ENCODE results near the gene RING1. TPM values are rescaled to one million over a fixed set of nuclear protein-coding genes. Genes with fewer than 3 reads are reported as not detected.
"Not testable (repeated sequence)": the region's sequence is repeated elsewhere in the genome, so short reads cannot be mapped to it uniquely, and the experiment has no call there.

The RING1 gene
- polyA plus RNA-seq, 4 donors = 51.5 to 64.6 (median 56.8) TPM

- no peak for DNase-seq (ENCODE audit: low read depth in 4 of 4, low spot score in 3 of 4)
Measured at GRCh38 chr6:33205191-33206026, 2.9 kb upstream of the RING1 start.

GRCh38 chr6:33206027-33206863 lies 2.1 kb upstream of the RING1 start:
- no peak for DNase-seq (ENCODE audit: low read depth in 4 of 4, low spot score in 3 of 4)

DNA sequence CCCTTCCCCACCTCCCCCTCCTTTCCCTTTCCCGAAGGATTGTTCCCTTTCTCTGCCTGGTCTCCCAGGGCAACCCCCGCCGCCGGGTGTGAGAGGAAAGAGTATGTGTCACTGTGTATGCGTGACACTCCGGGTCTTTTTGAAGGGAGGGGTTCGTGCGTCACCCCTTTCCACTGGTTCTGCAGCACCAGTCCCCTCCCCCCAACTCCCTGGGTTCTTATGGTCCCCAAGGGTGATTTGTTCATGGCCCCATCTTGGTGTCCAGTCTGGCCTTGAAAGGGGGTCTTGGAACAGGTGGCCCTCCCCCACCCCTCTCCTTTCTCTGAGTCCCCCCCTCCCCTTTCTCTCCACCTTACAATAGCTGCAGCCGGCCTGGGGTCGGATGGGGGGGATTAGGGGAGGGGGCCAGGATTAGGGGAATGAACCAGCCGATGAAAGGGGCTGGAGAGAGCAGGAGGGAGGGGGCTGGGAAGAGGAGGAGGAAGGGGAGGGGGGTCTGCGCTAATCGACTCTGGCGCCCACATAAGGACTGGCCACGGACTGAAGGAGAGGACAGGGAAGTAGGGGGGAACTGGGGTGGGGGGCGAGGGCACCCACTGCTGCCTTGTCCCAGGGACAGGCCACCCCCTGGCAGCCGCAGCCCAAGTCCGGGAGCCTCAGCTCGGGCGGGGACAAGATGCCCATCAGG lies 1.3 kb upstream of the RING1 start:
- no peak for DNase-seq (ENCODE audit: low read depth in 4 of 4, low spot score in 3 of 4)

GRCh38 chr6:33207552-33208090 lies 679 bp upstream of the RING1 start:
- no peak for DNase-seq (ENCODE audit: low read depth in 4 of 4, low spot score in 3 of 4)

GRCh38 chr6:33209856-33210255 lies 1.6 kb downstream of the RING1 start:
- no peak for DNase-seq (ENCODE audit: low read depth in 4 of 4, low spot score in 3 of 4)

- no peak for DNase-seq (ENCODE audit: low read depth in 4 of 4, low spot score in 3 of 4)
Measured at GRCh38 chr6:33211136-33211535, 2.8 kb downstream of the RING1 start.

GRCh38 chr6:33211666-33212422 lies 3.5 kb downstream of the RING1 start:
- DNase-seq (ENCODE audit: low read depth in 4 of 4, low spot score in 3 of 4) = no peak

- no peak for DNase-seq (ENCODE audit: low read depth in 4 of 4, low spot score in 3 of 4)
Measured at GRCh38 chr6:33212857-33213165, 4.5 kb downstream of the RING1 start.

- DNase-seq (ENCODE audit: low read depth in 4 of 4, low spot score in 3 of 4) = no peak
Measured at GRCh38 chr6:33213166-33213988, 5.1 kb downstream of the RING1 start.

DNA sequence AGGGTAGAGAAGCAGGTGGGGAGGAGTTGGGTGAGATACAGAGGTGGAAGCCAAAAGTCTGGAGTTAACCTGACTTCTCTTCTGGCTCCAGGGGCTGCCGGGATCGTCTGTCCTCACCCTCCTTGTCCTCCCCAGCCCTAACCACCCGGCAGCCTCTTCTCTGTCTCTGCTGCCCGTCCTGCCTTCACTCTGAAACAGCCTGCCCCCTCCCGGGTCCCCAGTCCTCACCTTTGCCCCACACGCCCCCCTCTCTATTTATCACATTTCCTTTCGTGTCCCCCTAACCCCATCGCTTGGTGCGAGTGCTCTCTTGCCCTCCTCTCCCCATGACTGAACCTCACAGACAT lies 5.7 kb downstream of the RING1 start:
- DNase-seq (ENCODE audit: low read depth in 4 of 4, low spot score in 3 of 4) = no peak

GRCh38 chr6:33215271-33216116 lies 7.2 kb downstream of the RING1 start:
- no peak for DNase-seq (ENCODE audit: low read depth in 4 of 4, low spot score in 3 of 4)

GRCh38 chr6:33216117-33216649 lies 7.9 kb downstream of the RING1 start:
- DNase-seq (ENCODE audit: low read depth in 4 of 4, low spot score in 3 of 4) = no peak

- DNase-seq (ENCODE audit: low read depth in 4 of 4, low spot score in 3 of 4) = no peak
Measured at GRCh38 chr6:33217246-33217645, 8.9 kb downstream of the RING1 start.

- DNase-seq (ENCODE audit: low read depth in 4 of 4, low spot score in 3 of 4) = no peak
Measured at GRCh38 chr6:33217681-33218080, 9.4 kb downstream of the RING1 start.

- not testable (repeated sequence) for DNase-seq (ENCODE audit: low read depth in 4 of 4, low spot score in 3 of 4)
Measured at GRCh38 chr6:33226503-33227120, 18.3 kb downstream of the RING1 start.

- DNase-seq (ENCODE audit: low read depth in 4 of 4, low spot score in 3 of 4) = no peak
Measured at GRCh38 chr6:33235221-33235634, 26.9 kb downstream of the RING1 start.

- DNase-seq (ENCODE audit: low read depth in 4 of 4, low spot score in 3 of 4) = no peak
Measured at GRCh38 chr6:33236328-33236727, 28.0 kb downstream of the RING1 start.

- no peak for DNase-seq (ENCODE audit: low read depth in 4 of 4, low spot score in 3 of 4)
Measured at GRCh38 chr6:33236852-33237251, 28.6 kb downstream of the RING1 start.
